ENCODE data around the gene SOX13.

Gene SOX13

DNA sequence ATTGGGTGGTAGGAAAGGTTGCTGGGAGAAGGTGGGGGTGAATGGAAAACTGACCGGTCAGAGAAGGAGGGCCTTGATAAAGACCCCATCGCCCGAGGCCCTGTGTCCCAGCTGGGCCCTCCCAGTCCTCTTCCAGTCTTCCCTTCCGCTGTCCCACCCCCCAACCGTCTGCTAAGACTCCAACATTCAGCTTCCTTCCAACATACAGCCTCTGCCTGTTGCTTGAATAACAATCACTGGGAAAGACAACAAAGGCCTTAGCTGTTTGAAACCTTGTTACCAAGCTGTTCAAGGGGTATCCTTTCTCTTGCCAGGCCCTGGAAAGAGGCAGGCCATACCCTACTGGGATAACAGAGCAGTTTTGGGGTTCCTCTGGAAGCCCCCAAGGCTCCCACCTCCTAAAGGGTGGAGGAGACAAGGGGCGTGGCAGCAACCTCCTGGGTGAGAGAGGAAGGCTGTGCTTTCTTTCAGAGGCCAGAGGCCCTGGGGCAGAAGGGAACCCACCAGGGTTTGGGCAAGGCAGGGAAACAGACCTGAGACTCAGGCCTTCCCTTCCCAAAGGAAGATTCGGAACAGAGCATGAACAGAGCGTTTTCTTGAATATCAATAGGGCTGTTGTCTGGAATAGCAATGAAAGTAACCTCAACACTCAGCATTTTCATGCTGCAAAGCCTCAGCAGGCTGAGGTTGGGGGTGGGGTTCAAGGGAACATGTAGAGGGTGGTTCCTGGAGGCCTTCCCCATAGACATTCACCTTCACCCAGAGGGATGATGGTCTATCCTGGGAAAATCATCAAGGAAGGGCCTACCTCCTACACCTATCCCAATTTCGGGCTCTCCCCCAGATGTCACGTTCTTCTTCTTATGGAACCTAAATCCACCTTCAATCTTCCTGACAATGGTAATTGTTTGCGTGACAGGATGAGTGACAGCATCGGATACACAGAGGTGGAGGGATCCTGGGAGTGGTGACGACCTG, 74.8 kb downstream of the SOX13 start:
- no peak for DNase-seq (ENCODE audit: low spot score)
- H3K4me3 ChIP-seq, result no peak overlapping the region
- H3K27ac ChIP-seq, result no peak overlapping the region
- TF ChIP-seq CTCF (IDR thresholded peaks at IDR 0.05), result no peak

- DNase-seq (ENCODE audit: low spot score), result no peak
- Histone ChIP-seq H3K4me3 (no peak overlapping the region), H3K27ac (no peak overlapping the region)
- TF ChIP-seq CTCF (IDR thresholded peaks at IDR 0.05), result no peak
These were observed 76.2 kb downstream of the SOX13 start for GRCh38 chr1:204149107-204149506.

- Histone ChIP-seq H3K4me3 (peak overlapping the region; percentile 85), H3K27ac (peak overlapping the region; percentile 84 to 87)
- peak; percentile 87 for DNase-seq (ENCODE audit: low spot score)
- no peak for TF ChIP-seq CTCF (IDR thresholded peaks at IDR 0.05)
These were observed 77.0 kb downstream of the SOX13 start for GRCh38 chr1:204149635-204150565.

- TF ChIP-seq CTCF (IDR thresholded peaks at IDR 0.05), result no peak
- Histone ChIP-seq H3K27ac (peak overlapping the region; percentile 84 to 87), H3K4me3 (peak overlapping the region; percentile 85)
- DNase-seq (ENCODE audit: low spot score), result no peak
These were observed 78.0 kb downstream of the SOX13 start for GRCh38 chr1:204150702-204151551.

DNA sequence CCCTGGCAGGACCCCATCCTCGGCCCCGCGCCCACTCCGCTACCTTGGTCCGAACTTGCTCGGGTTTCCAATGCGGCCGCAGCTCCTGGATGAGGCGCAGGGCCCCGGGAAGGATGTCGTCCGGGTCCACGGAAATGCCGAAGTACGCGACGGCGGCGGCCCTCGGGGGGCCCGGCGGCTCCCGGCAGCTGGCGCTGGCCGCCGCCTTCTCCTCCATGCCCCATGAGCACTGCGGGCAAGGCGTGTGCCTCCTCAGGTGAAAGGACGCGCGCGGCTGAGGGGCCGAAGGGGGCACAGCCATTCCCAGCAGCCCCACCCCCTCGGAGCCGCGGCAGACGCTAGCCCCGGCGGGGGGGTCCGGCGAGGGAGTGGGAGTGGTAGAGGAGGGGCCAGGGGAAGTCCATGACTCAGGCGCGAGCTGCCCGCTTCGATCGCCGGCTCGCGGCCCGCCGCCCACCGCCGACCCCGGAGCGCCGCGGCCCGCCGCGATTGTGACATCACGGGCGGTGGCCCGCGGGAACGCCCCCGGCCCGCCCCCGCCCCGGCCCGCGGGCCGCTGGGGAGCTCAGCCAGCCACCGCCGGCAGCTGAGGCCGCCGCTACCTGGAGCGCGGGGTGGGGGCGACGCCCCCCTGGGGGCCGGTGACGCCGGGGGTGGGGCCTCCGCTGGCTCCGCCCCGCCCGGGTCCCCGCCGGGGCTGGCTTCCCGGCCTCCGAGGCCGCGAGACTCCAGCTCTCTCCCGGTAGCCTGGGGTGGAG, 78.8 kb downstream of the SOX13 start, which contains the start of gene ETNK2:
TSS of gene ETNK2 (minus strand) at position 493 of the 758 bp plus-strand sequence. CDS start at position 301, 192 bp downstream.
- Histone ChIP-seq H3K27ac (peak within 1 kb of the TSS; percentile 84 to 87), H3K4me3 (peak within 1 kb of the TSS; percentile 85)
- TF ChIP-seq CTCF (IDR thresholded peaks at IDR 0.05), result no peak
- peak; percentile 85 for DNase-seq (ENCODE audit: low spot score)

Data from coronary artery (tissue), 2 donors.